K562 (cell line): ENCODE data around the gene TMEM144. TPM values are rescaled to one million over a fixed set of nuclear protein-coding genes. Genes with fewer than 3 reads are reported as not detected.

Experiments
- ATAC-seq: fragments of 200-7000 bp; cut with Tn5 transposase; 3 replicates; pipeline ENCODE4 v1.9.1; 2020; ENCODE audit warnings: moderate library complexity
- BruUV-seq: library from RNA; stranded (reverse); fragments of 400-500 nt; replicated peaks from 2 replicates; lab custom pipeline; 2021; lab: Mats Ljungman, UMichigan
- CTCF ChIA-PET: fragments of 300-600 bp; formaldehyde crosslinking; extraction: SDS; loops from one replicate; lab custom pipeline; 2021; ENCODE audit warnings: low intra/inter-chr PET ratio; lab: Yijun Ruan, JAX
- POLR2A ChIA-PET: fragments of 300-600, 350-650 bp; sonication (Branson Sonifier 250); formaldehyde crosslinking; extraction: SDS; loops from one replicate; lab custom pipeline; 2021; ENCODE audit warnings: antibody characterized with exemption, inconsistent platforms; lab: Yijun Ruan, JAX
- DNase-seq, 4 experiments: peaks; one replicate each; pipeline versions ENCODE4 v3.0.0 to v3.0.0-alpha.2; 2011 to 2018; ENCODE audit warnings: low spot score in 3 of 4, mixed read lengths in 3 of 4; ENCODE audit errors: extremely low read depth in 1 of 4
- FAIRE-seq: peaks from 2 replicates; lab custom pipeline; 2011; peaks lifted over from hg19 to GRCh38; lab: Jason Lieb, UNC
- H2AFZ ChIP-seq: 2 replicates; pipeline ENCODE4 v1.6.0; 2011; ENCODE audit warnings: low read depth, low read length, control low read depth, inconsistent platforms
- H3K27ac ChIP-seq: fragments of 200-600 bp; 3 replicates; pipeline ENCODE4 v1.8.0; 2011; ENCODE audit warnings: low read depth, mild to moderate bottlenecking, control low read depth, inconsistent platforms, low read length, moderate library complexity, mixed read lengths; ENCODE audit errors: extremely low read depth
- H3K27me3 ChIP-seq, 2 experiments: fragments of 300-600 bp in 1 of 2; 2 replicates in 1 of 2; 3 replicates in 1 of 2; pipeline versions ENCODE4 v1.6.0 to v1.8.0; 2011; ENCODE audit warnings: inconsistent platforms in 2 of 2, low read length in 2 of 2, mild to moderate bottlenecking in 1 of 2, mixed read lengths in 1 of 2, moderate library complexity in 1 of 2; ENCODE audit not compliant: control insufficient read depth in 2 of 2, insufficient read depth in 2 of 2
- H3K36me3 ChIP-seq: fragments of 300-600 bp; 3 replicates; pipeline ENCODE4 v1.8.0; 2011; ENCODE audit warnings: mild to moderate bottlenecking, low read length, inconsistent platforms; ENCODE audit not compliant: control insufficient read depth, insufficient read depth
- H3K4me1 ChIP-seq, 2 experiments: fragments of 200-600 bp in 1 of 2; replicated peaks in 1 of 2; 2 replicates in 1 of 2; 3 replicates in 1 of 2; pipeline versions ENCODE4 v1.5.1 to v1.8.0; 2011; ENCODE audit warnings: inconsistent platforms in 2 of 2, low read length in 2 of 2, mild to moderate bottlenecking in 1 of 2, mixed read lengths in 1 of 2, moderate library complexity in 1 of 2; ENCODE audit not compliant: control insufficient read depth in 2 of 2, insufficient read depth in 2 of 2
- H3K4me2 ChIP-seq: 2 replicates; pipeline ENCODE4 v1.6.1; 2011; ENCODE audit warnings: low read length, control low read depth, inconsistent platforms, mixed read lengths; ENCODE audit not compliant: insufficient read depth
- H3K4me3 ChIP-seq: fragments of 200-600 bp; sonication (generic), shearing (Covaris generic); 2 replicates; pipeline ENCODE4 v1.5.1; 2016; ENCODE audit warnings: control low read depth, inconsistent platforms
- H3K79me2 ChIP-seq: fragments of 200-600 bp; 3 replicates; pipeline ENCODE4 v1.8.0; 2011; ENCODE audit warnings: low read length, inconsistent platforms; ENCODE audit not compliant: control insufficient read depth, insufficient read depth
- H3K9ac ChIP-seq, 2 experiments: 2 replicates each; pipeline versions ENCODE4 v1.6.0 to v1.6.1; 2011; ENCODE audit warnings: low read depth in 2 of 2, low read length in 2 of 2, control low read depth in 1 of 2, inconsistent platforms in 1 of 2, mild to moderate bottlenecking in 1 of 2, mixed read lengths in 1 of 2; ENCODE audit not compliant: insufficient read depth in 1 of 2
- H3K9me1 ChIP-seq: one replicate; pipeline ENCODE4 v1.6.0; 2011; ENCODE audit warnings: inconsistent platforms, mild to moderate bottlenecking, low read length, moderate library complexity; ENCODE audit not compliant: control insufficient read depth, insufficient read depth
- H3K9me3 ChIP-seq: replicated peaks from 2 replicates; pipeline ENCODE4 v1.5.1; 2011; ENCODE audit warnings: low read depth, low read length, inconsistent platforms; ENCODE audit not compliant: control insufficient read depth, insufficient read depth
- H4K20me1 ChIP-seq: replicated peaks from 2 replicates; pipeline ENCODE4 v1.6.1; 2011; ENCODE audit warnings: low read length, inconsistent platforms, mixed read lengths; ENCODE audit not compliant: control insufficient read depth, insufficient read depth
- BCOR ChIP-seq: fragments of 450-650 bp; IDR thresholded peaks from 2 replicates; pipeline ENCODE4 v1.6.1; 2016
- HDAC1 ChIP-seq, 2 experiments: fragments of 450-650 bp; IDR thresholded peaks; 2 replicates each; pipeline ENCODE4 v1.6.1; 2016 to 2017; ENCODE audit warnings: inconsistent platforms in 1 of 2, mild to moderate bottlenecking in 1 of 2, moderate library complexity in 1 of 2
- NR2F6 ChIP-seq: fragments of 450-650 bp; formaldehyde crosslinking; IDR thresholded peaks from 2 replicates; pipeline ENCODE4 v1.4.0; 2020; ENCODE audit warnings: mild to moderate bottlenecking
- NUFIP1 ChIP-seq: fragments of 450-650 bp; IDR thresholded peaks from 2 replicates; pipeline ENCODE4 v1.6.1; 2018; ENCODE audit not compliant: partially characterized antibody
- PRPF4 ChIP-seq: fragments of 200-400 bp; formaldehyde crosslinking; IDR thresholded peaks from one replicate; pipeline ENCODE4 v1.6.1; 2017; ENCODE audit warnings: low read length, low read depth, mild to moderate bottlenecking; ENCODE audit not compliant: insufficient read depth, poor library complexity, severe bottlenecking
- UBTF ChIP-seq, 2 experiments: IDR thresholded peaks; 2 replicates each; pipeline ENCODE4 v1.6.1; 2012; ENCODE audit warnings: improper control_type of control experiment in 2 of 2, low read depth in 2 of 2, low read length in 2 of 2, borderline replicate concordance in 1 of 2
- ZNF318 ChIP-seq, 2 experiments: fragments of 450-650 bp; IDR thresholded peaks; 2 replicates each; pipeline ENCODE4 v1.6.1; 2016; ENCODE audit warnings: mild to moderate bottlenecking in 2 of 2, borderline replicate concordance in 1 of 2, low read depth in 1 of 2, moderate library complexity in 1 of 2
- WGBS: fragments of 100-300 bp; shearing (Covaris generic); methylation state at CpG from one replicate; pipeline ENCODE4 v1.1.6; 2016; ENCODE audit warnings: low coverage, mixed read lengths; ENCODE audit not compliant: insufficient coverage; ENCODE audit errors: missing lambda C conversion rate; 5-methylcytosine and 5-hydroxymethylcytosine counted together
- in situ Hi-C: fragments of 300-500 bp; cut with MboI; formaldehyde crosslinking; loops from 4 replicates; pipeline ENCODE4 v1.15.0; 2018; ENCODE audit warnings: inconsistent platforms, mixed read lengths
- intact Hi-C: fragments of 100-400 bp; cut with micrococcal nuclease; formaldehyde crosslinking; loops from 2 replicates; pipeline ENCODE4 v1.14.2; 2022
- polyA plus RNA-seq, 8 experiments: library from polyadenylated mRNA; depleted of rRNA in 4 of 8; stranded (reverse) in 5 of 8; unstranded in 3 of 8; fragments of >200 nt; fragmentation: Nextera tagmentation in 2 of 8; fragmentation: Illumina TruSeq in 1 of 8; extraction: Ambion mirVana in 2 of 8; extraction: Trizol in 1 of 8; gene quantifications; 2 replicates each; pipeline versions ENCODE4 v1.2.1 to v1.2.3, GENCODE V29; 2011 to 2014; ENCODE audit warnings: inconsistent platforms in 1 of 8, missing spikeins in 1 of 8
- total RNA-seq, 7 experiments: library from RNA; depleted of rRNA in 6 of 7; stranded (reverse); fragments of >200 nt in 6 of 7; fragmentation: Illumina TruSeq in 2 of 7; extraction: Trizol in 2 of 7; gene quantifications; 2 replicates each; pipeline versions ENCODE4 v1.2.1 to v1.2.3, GENCODE V29; 2011 to 2021; ENCODE audit warnings: low replicate concordance in 1 of 7

Gene TMEM144
- total and polyA plus RNA-seq, 9 of the 15 experiments (the other 6 are each of a cell fraction or from before 2014, with no cell fraction given), result 4.0 to 12.0 (median 6.1) TPM

GRCh38 chr4:158219623-158220022, 9.3 kb downstream of the TMEM144 start:
- H2AFZ ChIP-seq, result no peak overlapping the region
- H3K9me1 ChIP-seq, result no peaks in the 10 kb centered on the region
- POLR2A ChIA-PET, result interaction anchor here (0.6 kb wide), 1 partner anchor 13 kb away, joined by 3 read pairs; no protein-coding TSS in a partner anchor
- DNase-seq, result no peak
- CTCF ChIA-PET, result no interaction called here
- 44% methylated on average over 1 of the region's 1 CpG for WGBS
- no peak overlapping the region for H3K9ac ChIP-seq
- intact Hi-C loops, result no loop called here
- no peak overlapping the region for H3K4me3 ChIP-seq
- H3K79me2 ChIP-seq, result no peaks in the 10 kb centered on the region
- peaks cover 13% of the 10 kb centered on the region; the same call in 1 of the 3 replicates for H3K36me3 ChIP-seq
- no peak for FAIRE-seq
- H3K27ac ChIP-seq, result no peak overlapping the region
- BruUV-seq, result no TSS peak
- H4K20me1 ChIP-seq, result no peaks in the 10 kb centered on the region; the same call in 1 of the 2 replicates
- no peaks in the 10 kb centered on the region for H3K27me3 ChIP-seq
- H3K9me3 ChIP-seq, result no peaks in the 10 kb centered on the region
- in situ Hi-C loops, result no loop called here
- H3K4me2 ChIP-seq, result no peak overlapping the region
- no peak for ATAC-seq
- no peaks in the 10 kb centered on the region; a peak in 1 of 5 replicates for H3K4me1 ChIP-seq
- TF ChIP-seq ZNF318 (IDR thresholded peaks at IDR 0.05; ENCODE audit: borderline replicate concordance in 1 of 2, low read depth in 1 of 2), result no peak
- TF ChIP-seq HDAC1 (IDR thresholded peaks at IDR 0.05), result no peak
- TF ChIP-seq BCOR, result no peak
- TF ChIP-seq PRPF4, result no peak
- TF ChIP-seq NUFIP1, result no peak
- TF ChIP-seq UBTF (IDR thresholded peaks at IDR 0.05; ENCODE audit: borderline replicate concordance in 1 of 2, low read depth in 2 of 2, low read length in 2 of 2), result no peak
- no peak for TF ChIP-seq NR2F6 (CRISPR knock-in tag)
